GM23338 (cell line): ENCODE measurements around the gene MTA3. TPM values are rescaled to one million over a fixed set of nuclear protein-coding genes. Genes with fewer than 3 reads are reported as not detected.

ENCODE experiments used
- ATAC-seq: fragments of 200-7000 bp; cut with Tn5 transposase; 3 replicates; pipeline ENCODE4 v1.9.1; 2020
- DNase-seq: peaks from one replicate; pipeline ENCODE4 v3.0.0-alpha.2; 2015; ENCODE audit warnings: low spot score
- H2AFZ ChIP-seq: fragments of 200-600 bp; sonication (generic); 2 replicates; pipeline ENCODE4 v1.8.0; 2016; ENCODE audit warnings: antibody characterized with exemption, mild to moderate bottlenecking, moderate library complexity
- H3F3A ChIP-seq: fragments of 200-600 bp; sonication (generic); replicated peaks from 2 replicates; pipeline ENCODE4 v1.8.0; 2017; ENCODE audit warnings: antibody characterized with exemption, mixed run types, low read depth
- H3K27ac ChIP-seq: fragments of 200-600 bp; sonication (generic); 2 replicates; pipeline ENCODE4 v1.6.1; 2016; ENCODE audit warnings: low read depth
- H3K27me3 ChIP-seq: fragments of 200-600 bp; sonication (generic); 2 replicates; pipeline ENCODE4 v1.8.0; 2016; ENCODE audit warnings: mild to moderate bottlenecking, mixed run types, moderate library complexity; ENCODE audit not compliant: insufficient read depth
- H3K36me3 ChIP-seq: fragments of 200-600 bp; sonication (generic); 2 replicates; pipeline ENCODE4 v1.8.0; 2016; ENCODE audit warnings: mild to moderate bottlenecking; ENCODE audit not compliant: insufficient read depth
- H3K4me1 ChIP-seq: fragments of 200-600 bp; sonication (generic); 2 replicates; pipeline ENCODE4 v1.8.0; 2016; ENCODE audit warnings: mild to moderate bottlenecking, moderate library complexity; ENCODE audit not compliant: insufficient read depth
- H3K4me2 ChIP-seq: fragments of 200-600 bp; sonication (generic); 2 replicates; pipeline ENCODE4 v1.7.1; 2017; ENCODE audit warnings: mixed run types
- H3K4me3 ChIP-seq: fragments of 200-600 bp; sonication (generic); 2 replicates; pipeline ENCODE4 v1.6.1; 2016; ENCODE audit warnings: mixed run types
- H3K79me2 ChIP-seq: fragments of 200-600 bp; sonication (generic); replicated peaks from 2 replicates; pipeline ENCODE4 v1.8.0; 2017; ENCODE audit warnings: mild to moderate bottlenecking; ENCODE audit not compliant: insufficient read depth
- H3K9me2 ChIP-seq: fragments of 200-600 bp; sonication (generic); 2 replicates; pipeline ENCODE4 v1.8.0; 2017; ENCODE audit not compliant: insufficient read depth
- H4K20me1 ChIP-seq: fragments of 200-600 bp; sonication (generic); replicated peaks from 2 replicates; pipeline ENCODE4 v1.8.0; 2017; ENCODE audit warnings: mild to moderate bottlenecking; ENCODE audit not compliant: insufficient read depth
- H3K27ac Mint-ChIP-seq: 2 replicates; pipeline ENCODE4 v1.8.0; 2020; ENCODE audit warnings: inconsistent platforms, mild to moderate bottlenecking, moderate library complexity, mixed read lengths
- H3K27me3 Mint-ChIP-seq: 3 replicates; pipeline ENCODE4 v1.8.0; 2022; ENCODE audit warnings: low read depth, mild to moderate bottlenecking, moderate library complexity, mixed read lengths, inconsistent platforms; ENCODE audit not compliant: insufficient read depth, poor library complexity
- H3K36me3 Mint-ChIP-seq: 3 replicates; pipeline ENCODE4 v1.8.0; 2021; ENCODE audit warnings: low read depth, mild to moderate bottlenecking, inconsistent platforms, moderate library complexity, mixed read lengths
- H3K4me1 Mint-ChIP-seq: 3 replicates; pipeline ENCODE4 v1.8.0; 2020; ENCODE audit warnings: mild to moderate bottlenecking, inconsistent platforms, mixed read lengths
- H3K4me3 Mint-ChIP-seq: 3 replicates; pipeline ENCODE4 v1.8.0; 2021; ENCODE audit warnings: moderate library complexity, mild to moderate bottlenecking, inconsistent platforms, mixed read lengths
- H3K9me3 Mint-ChIP-seq: 3 replicates; pipeline ENCODE4 v1.8.0; 2020; ENCODE audit warnings: moderate library complexity, mild to moderate bottlenecking, inconsistent platforms, mixed read lengths
- CREB1 ChIP-seq: fragments of 250-450 bp; sonication (Bioruptor Pico); IDR thresholded peaks from 2 replicates; pipeline ENCODE4 v1.5.0; 2020; ENCODE audit warnings: low read depth, mild to moderate bottlenecking, moderate library complexity
- REST ChIP-seq: IDR thresholded peaks from one replicate; pipeline ENCODE4 v1.6.1; 2018; ENCODE audit warnings: antibody characterized with exemption; ENCODE audit not compliant: unreplicated experiment
- ZNF114 ChIP-seq: fragments of 250-450 bp; sonication (Bioruptor Pico); IDR thresholded peaks from 2 replicates; pipeline ENCODE4 v1.5.0; 2020; ENCODE audit warnings: mild to moderate bottlenecking, moderate library complexity
- ZNF331 ChIP-seq: fragments of 250-450 bp; sonication (Bioruptor Pico); IDR thresholded peaks from 2 replicates; pipeline ENCODE4 v1.5.0; 2020; ENCODE audit warnings: low read depth, mild to moderate bottlenecking, moderate library complexity
- ZNF462 ChIP-seq: fragments of 250-450 bp; sonication (Bioruptor Pico); IDR thresholded peaks from 2 replicates; pipeline ENCODE4 v1.5.0; 2020; ENCODE audit warnings: mild to moderate bottlenecking, moderate library complexity
- polyA plus RNA-seq: library from polyadenylated mRNA; unstranded; fragments of >200 nt; fragmentation: Nextera tagmentation; extraction: Ambion mirVana; gene quantifications from 2 replicates; pipeline ENCODE4 v1.2.1, GENCODE V29; 2016
- total RNA-seq: library from RNA; depleted of rRNA; stranded (reverse); fragments of >200 nt; shearing (Covaris generic); gene quantifications from 2 replicates; pipeline ENCODE4 v1.2.3, GENCODE V29; 2014

The MTA3 gene
- total and polyA plus RNA-seq, 2 experiments from 2014 or later: 162 to 208 TPM

- peaks cover 5% of the 10 kb centered on the region; the same call in 1 of the 2 replicates for H4K20me1 ChIP-seq
- H3K79me2 ChIP-seq: no peaks in the 10 kb centered on the region
- Mint-ChIP-seq H3K9me3 (no peaks in the 10 kb centered on the region), H3K4me3 (no peak overlapping the region), H3K27ac (no peak overlapping the region), H3K36me3 (peaks cover 4% of the 10 kb centered on the region; the same call in 1 of the 3 replicates), H3K4me1 (peaks cover 14% of the 10 kb centered on the region), H3K27me3 (peaks cover 8% of the 10 kb centered on the region)
- no peaks in the 10 kb centered on the region for H3F3A ChIP-seq
- 0 out of 2 replicates have a peak, but pooled peaks cover 6% of the 10 kb centered on the region for H3K4me1 ChIP-seq
- ATAC-seq: no peak
- H3K9me2 ChIP-seq: no peaks in the 10 kb centered on the region
- no peak overlapping the region for H3K4me3 ChIP-seq
- H3K27me3 ChIP-seq: no peaks in the 10 kb centered on the region
- H3K36me3 ChIP-seq: no peaks in the 10 kb centered on the region
- no peak overlapping the region for H3K4me2 ChIP-seq
- DNase-seq: no peak
- no peak overlapping the region for H2AFZ ChIP-seq
- TF ChIP-seq REST: no peak
- no peak overlapping the region for H3K27ac ChIP-seq
Observed at GRCh38 chr2:42757981-42758740, 189.7 kb downstream of the MTA3 start.

GRCh38 chr2:42758751-42759150 is 190.3 kb downstream of the MTA3 start:
- H3K4me1 Mint-ChIP-seq: peaks cover 14% of the 10 kb centered on the region
- Histone ChIP-seq H3K4me3 (no peak overlapping the region), H3K9me2 (no peaks in the 10 kb centered on the region), H3K4me2 (no peak overlapping the region), H3K27ac (no peak overlapping the region), H3K79me2 (no peaks in the 10 kb centered on the region), H3K27me3 (no peaks in the 10 kb centered on the region), H2AFZ (no peak overlapping the region), H4K20me1 (peaks cover 5% of the 10 kb centered on the region; the same call in 1 of the 2 replicates), H3K4me1 (0 out of 2 replicates have a peak, but pooled peaks cover 6% of the 10 kb centered on the region), H3F3A (no peaks in the 10 kb centered on the region), H3K36me3 (no peaks in the 10 kb centered on the region)
- no peak overlapping the region for H3K4me3 Mint-ChIP-seq
- no peaks in the 10 kb centered on the region for H3K9me3 Mint-ChIP-seq
- peaks cover 6% of the 10 kb centered on the region for H3K27me3 Mint-ChIP-seq
- no peak for ATAC-seq
- peaks cover 5% of the 10 kb centered on the region; the same call in 1 of the 3 replicates for H3K36me3 Mint-ChIP-seq
- no peak overlapping the region for H3K27ac Mint-ChIP-seq
- DNase-seq: no peak
- TF ChIP-seq ZNF331 (CRISPR knock-in tag) (no peak), ZNF462 (CRISPR knock-in tag) (no peak), ZNF114 (CRISPR knock-in tag) (no peak), CREB1 (CRISPR knock-in tag) (no peak), REST (no peak)
